ENCODE measurements around the gene CASP4.

GRCh38 chr11:104991994-104992393, 23.6 kb upstream of the CASP4 start:
- TF ChIP-seq EZH2 (IDR thresholded peaks at IDR 0.05) (no peak), CTCF (IDR thresholded peaks at IDR 0.05 in 2 of 3, conservative IDR thresholded peaks at IDR 0.05 in 1 of 3; ENCODE audit: borderline replicate concordance in 1 of 3, insufficient read depth in 1 of 3, low read depth in 2 of 3, low read length in 2 of 3) (no peak), ATF3 (IDR thresholded peaks at IDR 0.05) (no peak), POLR2AphosphoS5 (IDR thresholded peaks at IDR 0.05; ENCODE audit: low read depth, low read length) (no peak), CBX3 (IDR thresholded peaks at IDR 0.05; ENCODE audit: low read depth) (no peak), REST (IDR thresholded peaks at IDR 0.05; ENCODE audit: low read depth) (no peak), POLR2A (IDR thresholded peaks at IDR 0.05; ENCODE audit: borderline replicate concordance, extremely low read depth, insufficient read depth, insufficient read length) (no peak), ELF1 (IDR thresholded peaks at IDR 0.05; ENCODE audit: borderline replicate concordance, low read depth) (no peak), SP1 (IDR thresholded peaks at IDR 0.05; ENCODE audit: low read depth) (no peak)
